Measurements from ENCODE around the gene GPD1L. TPM values are rescaled to one million over a fixed set of nuclear protein-coding genes. Genes with fewer than 3 reads are reported as not detected.

GPD1L gene
- total and polyA plus RNA-seq, 2 donors (not counting 1 experiment from before 2014, with no cell fraction given): 4.7 to 9.3 TPM

GRCh38 chr3:32217339-32217738 is 110.9 kb downstream of the GPD1L start:
- Histone ChIP-seq H3K79me2 (ENCODE audit: control insufficient read depth, insufficient read depth, low read length) (no peaks in the 10 kb centered on the region), H3K36me3 (replicated peaks in 1 of 2; ENCODE audit: control extremely low read depth in 1 of 2, control insufficient read depth in 1 of 2, extremely low read depth in 1 of 2, insufficient read depth in 2 of 2, low read length in 1 of 2) (no peaks in the 10 kb centered on the region), H3K4me2 (replicated peaks; ENCODE audit: low read depth, low read length, poor library complexity, severe bottlenecking) (no peak overlapping the region), H3K27me3 (replicated peaks in 1 of 4; ENCODE audit: control extremely low read depth in 1 of 4, control insufficient read depth in 3 of 4, insufficient read depth in 4 of 4, low read length in 3 of 4) (no peaks in the 10 kb centered on the region), H3K27ac (ENCODE audit: low read length in 2 of 2) (no peak overlapping the region), H3K9ac (ENCODE audit: low read length) (no peak overlapping the region), H3K4me1 (ENCODE audit: control insufficient read depth in 2 of 2, insufficient read depth in 2 of 2, low read length in 2 of 2) (no peaks in the 10 kb centered on the region), H3K9me3 (ENCODE audit: control extremely low read depth in 1 of 3, control insufficient read depth in 2 of 3, insufficient read depth in 1 of 3, low read length in 2 of 3) (peaks cover 0 to 4% (median 3%) of the 10 kb centered on the region in 3 donors), H3K4me3 (ENCODE audit: control extremely low read depth in 1 of 5, extremely low read depth in 1 of 5, insufficient read depth in 1 of 5, low read depth in 2 of 5, low read length in 4 of 5) (no peak overlapping the region), H2AFZ (ENCODE audit: insufficient read depth, low read depth, low read length, poor library complexity, severe bottlenecking) (no peak overlapping the region), H4K20me1 (ENCODE audit: control insufficient read depth, insufficient read depth, low read length, poor library complexity, severe bottlenecking) (no peaks in the 10 kb centered on the region)
- 100% methylated on average over 2 of the region's 2 CpGs for WGBS (ENCODE audit: insufficient coverage)
- DNase-seq (no peak), ATAC-seq (ENCODE audit: low read depth) (no peak)
- POLR2A ChIA-PET: no interaction called here
- no peaks in the 10 kb centered on the region for H3K4me1 Mint-ChIP-seq
- CTCF ChIA-PET: no interaction called here
- no peak overlapping the region for H3K4me3 Mint-ChIP-seq
- intact Hi-C loops (cut with micrococcal nuclease): no loop called here
- peaks cover 40% of the 10 kb centered on the region for H3K27me3 Mint-ChIP-seq
- H3K27ac Mint-ChIP-seq: no peak overlapping the region
- peaks cover 7% of the 10 kb centered on the region for H3K9me3 Mint-ChIP-seq (ENCODE audit: insufficient read depth)
- TF ChIP-seq CTCF (IDR thresholded peaks at IDR 0.05): no peak
- no peak for TF ChIP-seq EZH2 (IDR thresholded peaks at IDR 0.05; ENCODE audit: borderline replicate concordance, insufficient read depth, low read depth, low read length, poor library complexity, severe bottlenecking)

Other genes with a start within 250 kb of the GPD1L start
- gene OSBPL10, start 125.4 kb upstream of the GPD1L start, total RNA-seq: 310 and 317 TPM in 2 replicates
- 70.4 and 88.5 TPM in 2 replicates for gene OSBPL10, start 125.4 kb upstream of the GPD1L start, polyA plus RNA-seq
- gene ZNF860, start 124.9 kb upstream of the GPD1L start, total RNA-seq: 41.4 and 45.9 TPM in 2 replicates
- 11.1 and 16.2 TPM in 2 replicates for gene ZNF860, start 124.9 kb upstream of the GPD1L start, polyA plus RNA-seq
- gene CMTM8, start 132.1 kb downstream of the GPD1L start, total RNA-seq: 0.25 TPM in 1 of 2 replicates, not detected in the other
- gene CMTM8, start 132.1 kb downstream of the GPD1L start, polyA plus RNA-seq: 0.28 and 1.4 TPM in 2 replicates